ENCODE results near the gene LRRC3.
"Not testable (repeated sequence)": the region's sequence is repeated elsewhere in the genome, so short reads cannot be mapped to it uniquely, and the experiment has no call there.

LRRC3 gene

GRCh38 chr21:44496564-44497550 is 41.5 kb downstream of the LRRC3 start:
- no peaks in the 10 kb centered on the region for H3K4me1 Mint-ChIP-seq (ENCODE audit: low read depth)

GRCh38 chr21:44497703-44498126 is 42.4 kb downstream of the LRRC3 start:
- peaks cover 19% of the 10 kb centered on the region for H3K27me3 Mint-ChIP-seq
- H3K9me3 Mint-ChIP-seq, result peaks cover 7% of the 10 kb centered on the region
- no peak overlapping the region for H3K4me3 Mint-ChIP-seq
- no peaks in the 10 kb centered on the region for H3K4me1 Mint-ChIP-seq (ENCODE audit: low read depth)
- no peak overlapping the region for H3K27ac Mint-ChIP-seq
- DNase-seq, result no peak
- H3K36me3 Mint-ChIP-seq (ENCODE audit: low read depth), result no peaks in the 10 kb centered on the region

More at GRCh38 chr21:44496564-44497550, 41.5 kb downstream of the LRRC3 start:
- Mint-ChIP-seq H3K9me3 (peaks cover 12% of the 10 kb centered on the region), H3K36me3 (ENCODE audit: low read depth) (no peaks in the 10 kb centered on the region), H3K27me3 (peaks cover 20% of the 10 kb centered on the region), H3K27ac (no peak overlapping the region), H3K4me3 (no peak overlapping the region)
- DNase-seq, result no peak

DNA sequence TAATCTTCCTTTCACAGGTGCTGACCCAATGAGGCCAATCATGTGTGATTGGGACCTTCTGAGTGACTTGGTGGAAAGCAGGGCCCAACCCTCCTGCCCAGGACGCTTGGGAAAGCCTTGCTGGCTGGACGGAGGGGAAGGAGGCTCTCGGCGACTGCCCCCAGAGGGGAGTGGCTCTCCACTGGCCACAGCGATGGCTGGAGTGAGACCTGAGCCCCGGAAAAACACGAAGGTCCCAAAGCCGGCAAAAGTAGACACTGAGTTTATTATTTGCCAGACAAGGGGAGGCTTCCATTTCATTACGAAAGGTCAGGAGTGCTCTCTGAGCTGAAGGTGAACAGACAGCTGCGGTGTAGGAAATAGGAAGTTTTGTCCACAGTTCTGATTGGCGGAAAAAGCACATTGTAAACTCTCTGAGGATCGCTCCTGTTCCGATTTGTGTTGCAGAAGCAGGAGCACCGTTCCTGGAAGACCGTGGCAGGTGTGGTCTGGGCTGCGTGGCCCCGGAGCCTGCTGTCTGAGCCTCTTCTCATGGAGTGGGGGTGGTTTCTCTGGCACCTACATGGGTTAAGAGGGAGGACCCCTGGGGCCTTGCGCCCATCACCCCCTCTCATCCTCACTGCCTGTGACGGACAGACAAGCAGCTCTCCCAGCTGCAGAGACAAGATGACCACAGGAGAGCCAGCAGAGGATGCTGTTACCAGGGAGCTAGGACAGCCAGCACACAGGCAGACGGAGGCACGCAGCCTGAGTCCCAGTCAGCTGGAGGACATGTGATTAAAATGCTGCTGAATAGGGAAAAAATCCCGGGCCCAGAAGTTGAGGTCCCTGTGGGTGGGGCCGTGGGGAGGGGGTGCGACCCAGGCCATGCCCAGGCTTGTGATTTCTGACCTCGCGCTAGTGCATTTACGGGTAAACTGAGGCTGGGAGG is 43.2 kb downstream of the LRRC3 start:
- Mint-ChIP-seq H3K27me3 (peaks cover 13% of the 10 kb centered on the region), H3K27ac (no peak overlapping the region), H3K36me3 (ENCODE audit: low read depth) (no peaks in the 10 kb centered on the region), H3K4me3 (no peak overlapping the region), H3K9me3 (no peaks in the 10 kb centered on the region), H3K4me1 (ENCODE audit: low read depth) (no peaks in the 10 kb centered on the region)
- no peak for DNase-seq

DNA sequence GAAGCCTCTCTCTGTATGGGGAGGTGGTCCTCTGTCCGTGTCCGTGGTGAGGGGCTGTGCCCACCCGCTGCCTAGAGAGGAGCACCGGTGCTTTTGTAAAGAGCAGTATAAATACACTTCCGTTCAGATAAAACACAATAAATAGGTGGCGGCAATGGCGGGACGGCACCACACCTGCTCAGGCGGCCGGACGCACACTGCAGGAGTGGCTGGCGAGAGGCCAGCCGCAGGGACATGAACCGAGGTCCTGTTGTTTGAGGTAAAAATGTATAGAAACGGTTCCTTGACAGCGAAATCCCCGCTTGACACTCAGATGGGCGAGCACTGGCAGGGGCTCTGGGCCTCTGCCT is 43.9 kb downstream of the LRRC3 start:
- H3K4me3 Mint-ChIP-seq, result no peak overlapping the region
- no peaks in the 10 kb centered on the region for H3K9me3 Mint-ChIP-seq
- no peaks in the 10 kb centered on the region for H3K36me3 Mint-ChIP-seq (ENCODE audit: low read depth)
- no peaks in the 10 kb centered on the region for H3K4me1 Mint-ChIP-seq (ENCODE audit: low read depth)
- no peak overlapping the region for H3K27ac Mint-ChIP-seq
- H3K27me3 Mint-ChIP-seq, result peaks cover 13% of the 10 kb centered on the region
- no peak for DNase-seq

GRCh38 chr21:44499631-44500030 is 44.3 kb downstream of the LRRC3 start:
- H3K4me1 Mint-ChIP-seq (ENCODE audit: low read depth), result no peaks in the 10 kb centered on the region
- no peak overlapping the region for H3K27ac Mint-ChIP-seq
- H3K36me3 Mint-ChIP-seq (ENCODE audit: low read depth), result no peaks in the 10 kb centered on the region
- H3K27me3 Mint-ChIP-seq, result peaks cover 13% of the 10 kb centered on the region
- no peaks in the 10 kb centered on the region for H3K9me3 Mint-ChIP-seq
- no peak overlapping the region for H3K4me3 Mint-ChIP-seq
- DNase-seq, result no peak

DNA sequence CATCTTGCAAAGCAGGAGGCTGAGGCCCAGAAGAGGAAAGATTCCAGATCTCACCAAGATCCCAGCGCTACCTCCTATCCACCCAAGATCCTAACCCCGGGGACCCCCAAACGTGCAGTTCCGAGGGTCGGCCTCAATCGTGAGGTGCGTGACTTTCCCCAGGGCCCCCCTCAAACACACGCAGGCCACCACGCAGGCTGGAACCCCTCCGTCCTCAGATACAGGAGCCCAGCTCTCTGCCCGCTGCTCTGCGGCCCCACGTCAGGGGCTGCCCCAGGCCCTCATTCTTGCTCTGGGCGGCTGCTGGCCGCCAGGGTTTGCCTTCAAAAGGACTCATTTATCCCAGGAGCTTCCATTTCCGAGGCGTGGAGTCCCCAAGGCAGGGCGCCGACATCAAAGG is 44.8 kb downstream of the LRRC3 start:
- H3K36me3 Mint-ChIP-seq (ENCODE audit: low read depth), result no peaks in the 10 kb centered on the region
- no peaks in the 10 kb centered on the region for H3K4me1 Mint-ChIP-seq (ENCODE audit: low read depth)
- H3K4me3 Mint-ChIP-seq, result no peak overlapping the region
- H3K9me3 Mint-ChIP-seq, result no peaks in the 10 kb centered on the region
- H3K27ac Mint-ChIP-seq, result no peak overlapping the region
- H3K27me3 Mint-ChIP-seq, result peaks cover 13% of the 10 kb centered on the region
- DNase-seq, result no peak

DNA sequence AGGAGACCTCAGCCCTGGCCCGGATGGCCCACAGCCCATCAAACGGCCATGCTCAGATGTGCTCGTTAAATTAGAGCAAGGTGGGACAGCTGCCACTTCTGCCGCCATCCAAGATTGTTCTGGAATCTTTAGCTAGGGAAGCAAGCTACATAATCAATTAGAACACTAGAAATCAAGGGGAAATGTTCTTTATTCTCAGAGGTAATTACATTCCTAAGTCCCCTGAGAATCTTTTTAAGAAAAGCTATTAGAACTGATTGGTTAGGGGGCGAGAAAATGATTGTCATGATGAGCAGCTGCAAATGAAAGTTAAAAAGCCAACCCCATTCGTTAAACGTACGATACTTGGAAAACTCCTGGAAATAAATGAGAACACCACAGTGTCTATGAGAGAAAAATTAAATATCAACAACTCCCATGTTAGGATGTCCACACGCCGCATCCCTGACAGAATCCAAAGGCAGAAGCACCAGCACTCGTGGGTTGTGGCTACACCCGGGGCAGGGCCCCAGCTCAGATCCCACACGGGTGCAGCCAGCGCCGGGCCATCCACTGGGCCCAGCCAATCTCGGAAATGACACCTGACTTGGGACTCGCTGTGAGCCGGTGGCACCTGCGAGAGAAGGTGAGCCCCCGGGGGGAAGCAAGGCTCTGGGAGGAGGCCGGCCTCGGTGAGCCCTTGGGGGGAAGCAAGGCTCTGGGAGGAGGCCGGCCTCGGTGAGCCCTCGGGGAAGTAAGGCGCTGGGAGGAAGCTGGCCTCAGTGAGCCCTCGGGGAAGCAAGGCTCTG is 47.1 kb downstream of the LRRC3 start:
- Mint-ChIP-seq H3K4me3 (no peak overlapping the region), H3K27ac (no peak overlapping the region), H3K9me3 (no peaks in the 10 kb centered on the region), H3K27me3 (no peaks in the 10 kb centered on the region), H3K4me1 (ENCODE audit: low read depth) (no peaks in the 10 kb centered on the region), H3K36me3 (ENCODE audit: low read depth) (no peaks in the 10 kb centered on the region)
- DNase-seq, result no peak

DNA sequence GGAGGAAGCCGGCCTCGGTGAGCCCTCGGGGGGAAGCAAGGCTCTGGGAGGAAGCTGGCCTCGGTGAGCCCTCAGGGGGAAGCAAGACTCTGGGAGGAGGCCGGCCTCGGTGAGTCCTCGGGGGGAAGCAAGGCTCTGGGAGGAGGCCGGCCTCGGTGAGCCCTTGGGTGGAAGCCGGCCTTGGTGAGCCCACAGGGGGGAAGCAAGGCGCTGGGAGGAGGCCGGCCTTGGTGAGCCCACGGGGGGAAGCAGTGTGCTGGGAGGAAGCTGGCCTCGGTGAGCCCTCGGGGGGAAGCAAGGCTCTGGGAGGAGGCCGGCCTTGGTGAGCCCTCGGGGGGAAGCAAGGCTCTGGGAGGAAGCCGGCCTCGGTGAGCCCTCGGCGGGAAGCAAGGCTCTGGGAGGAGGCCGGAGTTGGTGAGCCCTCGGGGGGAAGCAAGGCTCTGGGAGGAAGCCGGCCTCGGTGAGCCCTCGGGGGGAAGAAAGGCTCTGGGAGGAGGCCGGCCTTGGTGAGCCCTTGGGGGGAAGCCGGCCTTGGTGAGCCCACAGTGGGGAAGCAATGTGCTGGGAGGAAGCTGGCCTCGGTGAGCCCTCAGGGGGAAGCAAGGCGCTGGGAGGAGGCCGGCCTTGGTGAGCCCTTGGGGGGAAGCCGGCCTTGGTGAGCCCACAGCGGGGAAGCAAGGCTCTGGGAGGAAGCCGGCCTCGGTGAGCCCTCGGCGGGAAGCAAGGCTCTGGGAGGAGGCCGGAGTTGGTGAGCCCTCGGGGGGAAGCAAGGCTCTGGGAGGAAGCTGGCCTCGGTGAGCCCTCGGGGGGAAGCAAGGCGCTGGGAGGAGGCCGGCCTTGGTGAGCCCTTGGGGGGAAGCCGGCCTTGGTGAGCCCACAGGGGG is 47.9 kb downstream of the LRRC3 start:
- H3K36me3 Mint-ChIP-seq (ENCODE audit: low read depth); DNase-seq; H3K4me3 Mint-ChIP-seq; H3K4me1 Mint-ChIP-seq (ENCODE audit: low read depth); H3K27ac Mint-ChIP-seq; H3K9me3 Mint-ChIP-seq; H3K27me3 Mint-ChIP-seq: not testable (repeated sequence)

DNA sequence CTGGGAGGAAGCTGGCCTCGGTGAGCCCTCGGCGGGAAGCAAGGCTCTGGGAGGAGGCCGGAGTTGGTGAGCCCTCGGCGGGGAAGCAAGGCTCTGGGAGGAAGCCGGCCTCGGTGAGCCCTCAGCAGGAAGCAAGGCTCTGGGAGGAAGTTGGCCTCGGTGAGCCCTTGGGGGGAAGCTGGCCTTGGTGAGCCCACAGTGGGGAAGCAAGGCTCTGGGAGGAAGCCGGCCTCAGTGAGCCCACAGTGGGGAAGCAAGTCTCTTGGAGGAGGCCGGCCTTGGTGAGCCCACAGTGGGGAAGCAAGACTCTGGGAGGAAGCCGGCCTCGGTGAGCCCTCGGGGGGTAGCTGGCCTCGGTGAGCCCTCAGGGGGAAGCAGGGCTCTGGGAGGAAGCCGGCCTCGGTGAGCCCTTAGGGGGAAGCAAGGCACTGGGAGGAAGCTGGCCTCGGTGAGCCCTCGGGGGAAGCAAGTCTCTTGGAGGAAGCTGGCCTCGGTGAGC is 48.6 kb downstream of the LRRC3 start:
- Mint-ChIP-seq H3K27ac (no peak overlapping the region), H3K27me3 (no peaks in the 10 kb centered on the region), H3K9me3 (no peaks in the 10 kb centered on the region), H3K4me1 (ENCODE audit: low read depth) (no peaks in the 10 kb centered on the region), H3K4me3 (no peak overlapping the region), H3K36me3 (ENCODE audit: low read depth) (no peaks in the 10 kb centered on the region)
- DNase-seq, result peak; percentile 43

DNA sequence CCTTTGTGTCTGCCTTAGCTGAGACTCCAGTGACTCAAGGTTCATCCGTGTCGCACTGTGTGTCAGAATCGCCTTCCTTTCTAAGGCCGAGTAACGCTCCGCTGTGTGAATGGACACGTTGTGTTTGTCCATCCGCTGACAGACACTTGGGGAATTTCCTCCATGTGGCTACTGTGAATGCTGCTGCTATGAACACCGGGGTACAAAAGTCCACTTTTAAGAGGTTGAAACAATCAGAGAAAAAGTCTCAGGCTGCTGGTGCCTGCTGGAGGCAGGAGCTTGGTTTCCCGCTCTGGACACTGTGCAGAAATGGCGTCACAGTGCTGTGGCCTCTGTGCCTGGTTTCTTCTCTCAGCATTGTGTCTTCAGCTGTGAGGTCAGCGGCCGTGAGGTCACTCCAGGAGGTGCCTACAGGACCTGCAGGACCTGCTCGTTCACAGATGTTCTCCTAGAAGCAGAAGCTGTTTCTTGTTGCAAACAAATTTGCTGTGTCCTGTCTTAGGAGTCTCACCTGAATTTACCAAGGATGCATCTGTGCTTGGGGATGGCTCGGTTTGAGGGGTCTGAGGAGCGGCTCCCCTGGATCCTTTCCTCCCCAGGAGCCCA is 50.5 kb downstream of the LRRC3 start:
- no peaks in the 10 kb centered on the region for H3K9me3 Mint-ChIP-seq
- H3K4me3 Mint-ChIP-seq, result no peak overlapping the region
- no peak overlapping the region for H3K27ac Mint-ChIP-seq
- no peaks in the 10 kb centered on the region for H3K36me3 Mint-ChIP-seq (ENCODE audit: low read depth)
- peaks cover under 1% of the 10 kb centered on the region for H3K4me1 Mint-ChIP-seq (ENCODE audit: low read depth)
- DNase-seq, result no peak
- no peaks in the 10 kb centered on the region for H3K27me3 Mint-ChIP-seq

GRCh38 chr21:44506279-44507255 is 51.3 kb downstream of the LRRC3 start:
- Mint-ChIP-seq H3K27ac (no peak overlapping the region), H3K27me3 (no peaks in the 10 kb centered on the region), H3K4me1 (ENCODE audit: low read depth) (peaks cover 3% of the 10 kb centered on the region), H3K36me3 (ENCODE audit: low read depth) (no peaks in the 10 kb centered on the region), H3K4me3 (no peak overlapping the region), H3K9me3 (no peaks in the 10 kb centered on the region)
- DNase-seq, result no peak

- no peak for DNase-seq
- Mint-ChIP-seq H3K27me3 (no peaks in the 10 kb centered on the region), H3K27ac (no peak overlapping the region), H3K36me3 (ENCODE audit: low read depth) (no peaks in the 10 kb centered on the region), H3K4me1 (ENCODE audit: low read depth) (peaks cover 3% of the 10 kb centered on the region), H3K9me3 (no peaks in the 10 kb centered on the region), H3K4me3 (no peak overlapping the region)
These were observed 52.5 kb downstream of the LRRC3 start for GRCh38 chr21:44507673-44508425.

All from activated T-cell treated with anti-CD3 and anti-CD28 coated beads, Interleukin-2, amount 50 U/mL, for 24 hours (primary cell).